Tibial nerve (tissue), 4 donors: Measurements from ENCODE around the gene ARMS2.
A peak's percentile ranks its signal among the peaks of the same experiment; 100 is the strongest.

Experiments
- CTCF ChIP-seq, 5 experiments: fragments of 200-600 bp in 3 of 5; fragments of 450-650 bp in 2 of 5; sonication (generic) in 3 of 5; IDR thresholded peaks; one replicate each; pipeline ENCODE4 v1.5.1; 2016 to 2019; ENCODE audit warnings: antibody characterized with exemption in 5 of 5, mild to moderate bottlenecking in 3 of 5, moderate library complexity in 2 of 5
- EP300 ChIP-seq, 2 donors: sonication (generic); formaldehyde crosslinking; IDR thresholded peaks; one replicate each; pipeline ENCODE4 v1.6.1; 2017; ENCODE audit warnings: antibody characterized with exemption in 2 of 2, mild to moderate bottlenecking in 1 of 2

GRCh38 chr10:122407375-122408125 lies 46.9 kb upstream of the ARMS2 start:
- TF ChIP-seq CTCF (IDR thresholded peaks at IDR 0.05) = no peak
- peak in 1 of 2 donors; percentile 14 for TF ChIP-seq EP300 (IDR thresholded peaks at IDR 0.05)
